HG03196 (cell line): Measurements from ENCODE around the gene ADAM30.

Source experiments
- ATAC-seq: cut with Tn5 transposase; IDR thresholded peaks from one replicate; pipeline ENCODE4 v1.9.1; 2021; ENCODE audit not compliant: unreplicated experiment

The ADAM30 gene

GRCh38 chr1:119909890-119910596 lies 13.7 kb upstream of the ADAM30 start:
- no peak for ATAC-seq

GRCh38 chr1:119908661-119909060 lies 12.3 kb upstream of the ADAM30 start:
- no peak for ATAC-seq

- ATAC-seq: no peak
Observed at GRCh38 chr1:119906927-119907652, 10.8 kb upstream of the ADAM30 start.

- no peak for ATAC-seq
Observed at GRCh38 chr1:119903443-119903835, 7.1 kb upstream of the ADAM30 start.

- ATAC-seq: no peak
Observed at GRCh38 chr1:119902775-119903442, 6.6 kb upstream of the ADAM30 start.

- ATAC-seq: no peak
Observed at GRCh38 chr1:119898981-119899720, 2.8 kb upstream of the ADAM30 start.

- ATAC-seq: no peak
Observed at GRCh38 chr1:119898530-119898929, 2.2 kb upstream of the ADAM30 start.

GRCh38 chr1:119895102-119895501 lies 1.2 kb downstream of the ADAM30 start:
- ATAC-seq: no peak

- no peak for ATAC-seq
Observed at GRCh38 chr1:119893827-119894700, 2.3 kb downstream of the ADAM30 start.

GRCh38 chr1:119893238-119893791 lies 3.0 kb downstream of the ADAM30 start:
- ATAC-seq: no peak

- no peak for ATAC-seq
Observed at GRCh38 chr1:119891386-119891785, 4.9 kb downstream of the ADAM30 start.

GRCh38 chr1:119888476-119888875 lies 7.8 kb downstream of the ADAM30 start:
- ATAC-seq: no peak

- no peak for ATAC-seq
Observed at GRCh38 chr1:119887427-119887826, 8.9 kb downstream of the ADAM30 start.

- no peak for ATAC-seq
Observed at GRCh38 chr1:119885903-119886783, 10.2 kb downstream of the ADAM30 start.

GRCh38 chr1:119884711-119885110 lies 11.6 kb downstream of the ADAM30 start:
- ATAC-seq: no peak

- no peak for ATAC-seq
Observed at GRCh38 chr1:119883826-119884225, 12.5 kb downstream of the ADAM30 start.

GRCh38 chr1:119882132-119883049 lies 13.9 kb downstream of the ADAM30 start:
- ATAC-seq: no peak
